ENCODE measurements around the gene SSB. TPM values are rescaled to one million over a fixed set of nuclear protein-coding genes. Genes with fewer than 3 reads are reported as not detected.

The SSB gene
- total RNA-seq, 1 experiment from 2014 or later = 108 TPM

DNA sequence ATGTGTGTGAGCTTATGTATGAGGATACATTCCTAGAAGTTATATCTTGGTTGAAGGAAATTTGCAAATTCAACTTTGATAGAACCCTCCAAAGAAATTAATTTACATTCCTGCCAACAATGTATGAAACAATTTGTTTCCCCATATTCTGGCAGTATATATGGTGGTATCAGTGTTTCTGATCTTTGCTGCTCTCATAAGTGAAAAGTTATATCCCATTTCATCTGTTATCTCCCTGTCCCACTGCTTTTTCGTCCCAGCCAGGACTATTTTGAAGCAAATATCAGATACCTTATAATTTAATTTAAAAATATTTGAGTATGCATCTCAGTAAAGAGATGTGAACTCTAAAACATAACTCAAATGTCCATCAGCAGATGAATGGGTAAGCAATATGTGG, 35.7 kb downstream of the SSB start:
- H3K4me3 ChIP-seq (ENCODE audit: low read length) = no peak overlapping the region
- peaks cover 11% of the 10 kb centered on the region; the same call in 1 of the 2 replicates for H3K36me3 ChIP-seq (ENCODE audit: low read depth, low read length)
- POLR2A ChIA-PET (ENCODE audit: unreplicated experiment) = no interaction called here
- no peak for TF ChIP-seq EZH2 (IDR thresholded peaks at IDR 0.05; ENCODE audit: low read length, unreplicated experiment)
- TF ChIP-seq, protein P1, sequence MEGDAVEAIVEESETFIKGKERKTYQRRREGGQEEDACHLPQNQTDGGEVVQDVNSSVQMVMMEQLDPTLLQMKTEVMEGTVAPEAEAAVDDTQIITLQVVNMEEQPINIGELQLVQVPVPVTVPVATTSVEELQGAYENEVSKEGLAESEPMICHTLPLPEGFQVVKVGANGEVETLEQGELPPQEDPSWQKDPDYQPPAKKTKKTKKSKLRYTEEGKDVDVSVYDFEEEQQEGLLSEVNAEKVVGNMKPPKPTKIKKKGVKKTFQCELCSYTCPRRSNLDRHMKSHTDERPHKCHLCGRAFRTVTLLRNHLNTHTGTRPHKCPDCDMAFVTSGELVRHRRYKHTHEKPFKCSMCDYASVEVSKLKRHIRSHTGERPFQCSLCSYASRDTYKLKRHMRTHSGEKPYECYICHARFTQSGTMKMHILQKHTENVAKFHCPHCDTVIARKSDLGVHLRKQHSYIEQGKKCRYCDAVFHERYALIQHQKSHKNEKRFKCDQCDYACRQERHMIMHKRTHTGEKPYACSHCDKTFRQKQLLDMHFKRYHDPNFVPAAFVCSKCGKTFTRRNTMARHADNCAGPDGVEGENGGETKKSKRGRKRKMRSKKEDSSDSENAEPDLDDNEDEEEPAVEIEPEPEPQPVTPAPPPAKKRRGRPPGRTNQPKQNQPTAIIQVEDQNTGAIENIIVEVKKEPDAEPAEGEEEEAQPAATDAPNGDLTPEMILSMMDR (conservative IDR thresholded peaks at IDR 0.05; ENCODE audit: low read depth, low read length) = no peak
- H3K4me1 ChIP-seq (ENCODE audit: insufficient read depth, low read length) = no peaks in the 10 kb centered on the region
- intact Hi-C loops (cut with micrococcal nuclease) = no loop called here
- H3K9ac ChIP-seq (ENCODE audit: low read length) = no peak overlapping the region
- H3K9me2 ChIP-seq (replicated peaks; ENCODE audit: low read length) = no peaks in the 10 kb centered on the region
- H3F3A ChIP-seq (ENCODE audit: low read length, unreplicated experiment) = no peaks in the 10 kb centered on the region
- H3K9me3 ChIP-seq (ENCODE audit: low read length) = no peaks in the 10 kb centered on the region
- H2AFZ ChIP-seq (ENCODE audit: low read length) = no peak overlapping the region
- DNase-seq (no peak), ATAC-seq (no peak)
- no peak overlapping the region for H3K4me2 ChIP-seq (ENCODE audit: low read length)
- CTCF ChIA-PET = no interaction called here
- no TSS peak for BruUV-seq (replicated peaks)
- H4K20me1 ChIP-seq (ENCODE audit: low read length) = peaks cover 11% of the 10 kb centered on the region
- H3K27ac ChIP-seq (ENCODE audit: low read length) = no peak overlapping the region
- H3K79me2 ChIP-seq (ENCODE audit: low read length) = peaks cover 97% of the 10 kb centered on the region
- no peaks in the 10 kb centered on the region for H3K27me3 ChIP-seq (ENCODE audit: low read length)

DNA sequence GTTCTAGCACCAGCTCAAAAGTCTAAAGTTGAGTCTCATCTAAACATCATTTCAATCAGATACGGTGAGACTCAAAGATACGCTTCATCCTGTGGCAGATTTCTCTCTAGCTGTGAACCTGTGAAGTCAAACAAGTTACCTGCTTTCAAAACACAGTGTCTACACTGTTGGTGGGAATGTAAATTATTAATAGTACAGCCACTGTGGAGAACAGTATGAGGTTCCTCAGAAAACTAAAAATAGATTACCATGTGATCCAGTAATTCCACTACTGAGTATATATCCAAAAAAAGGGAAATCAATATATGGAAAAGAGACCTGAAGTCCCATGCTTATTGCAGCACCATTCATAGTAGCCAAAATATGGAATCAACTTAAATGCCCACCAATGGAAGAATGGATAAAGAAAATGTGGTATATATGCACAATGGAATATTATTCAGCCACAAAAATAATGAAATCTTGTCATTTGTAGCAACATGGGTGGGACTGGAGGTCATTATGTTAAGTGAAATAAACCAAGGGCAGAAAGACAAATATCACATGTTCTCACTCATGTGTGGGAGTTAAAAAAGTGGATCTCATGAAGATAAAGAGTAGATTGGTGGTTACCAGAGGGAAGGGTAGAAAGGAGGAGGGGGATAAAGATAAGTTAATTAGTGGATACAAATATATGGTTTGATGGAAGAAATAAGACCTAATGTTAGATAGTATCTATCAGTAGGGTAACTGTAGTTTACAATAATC, 40.2 kb downstream of the SSB start:
- POLR2A ChIA-PET (ENCODE audit: unreplicated experiment) = no interaction called here
- TF ChIP-seq EZH2phosphoT487 (IDR thresholded peaks at IDR 0.05; ENCODE audit: borderline replicate concordance, low read length) = no peak
- no peak for TF ChIP-seq EZH2 (IDR thresholded peaks at IDR 0.05; ENCODE audit: low read length, unreplicated experiment)
- TF ChIP-seq, protein P1 (conservative IDR thresholded peaks at IDR 0.05; ENCODE audit: low read depth, low read length) = no peak
- H4K20me1 ChIP-seq (ENCODE audit: low read length) = no peaks in the 10 kb centered on the region
- H3K36me3 ChIP-seq (ENCODE audit: low read depth, low read length) = peaks cover 6% of the 10 kb centered on the region; the same call in 1 of the 2 replicates
- no peaks in the 10 kb centered on the region for H3F3A ChIP-seq (ENCODE audit: low read length, unreplicated experiment)
- CTCF ChIA-PET = no interaction called here
- no peak overlapping the region for H3K27ac ChIP-seq (ENCODE audit: low read length)
- no peak overlapping the region for H2AFZ ChIP-seq (ENCODE audit: low read length)
- intact Hi-C loops (cut with micrococcal nuclease) = no loop called here
- no peak for DNase-seq
- H3K79me2 ChIP-seq (ENCODE audit: low read length) = peaks cover 85% of the 10 kb centered on the region
- no peaks in the 10 kb centered on the region for H3K4me1 ChIP-seq (ENCODE audit: insufficient read depth, low read length)
- BruUV-seq (replicated peaks) = no TSS peak
- ATAC-seq = no peak
- H3K4me2 ChIP-seq (ENCODE audit: low read length) = no peak overlapping the region
- H3K9ac ChIP-seq (ENCODE audit: low read length) = no peak overlapping the region
- no peaks in the 10 kb centered on the region for H3K27me3 ChIP-seq (ENCODE audit: low read length)
- H3K4me3 ChIP-seq (ENCODE audit: low read length) = no peak overlapping the region
- no peaks in the 10 kb centered on the region for H3K9me3 ChIP-seq (ENCODE audit: low read length)
- no peaks in the 10 kb centered on the region for H3K9me2 ChIP-seq (replicated peaks; ENCODE audit: low read length)

DNA sequence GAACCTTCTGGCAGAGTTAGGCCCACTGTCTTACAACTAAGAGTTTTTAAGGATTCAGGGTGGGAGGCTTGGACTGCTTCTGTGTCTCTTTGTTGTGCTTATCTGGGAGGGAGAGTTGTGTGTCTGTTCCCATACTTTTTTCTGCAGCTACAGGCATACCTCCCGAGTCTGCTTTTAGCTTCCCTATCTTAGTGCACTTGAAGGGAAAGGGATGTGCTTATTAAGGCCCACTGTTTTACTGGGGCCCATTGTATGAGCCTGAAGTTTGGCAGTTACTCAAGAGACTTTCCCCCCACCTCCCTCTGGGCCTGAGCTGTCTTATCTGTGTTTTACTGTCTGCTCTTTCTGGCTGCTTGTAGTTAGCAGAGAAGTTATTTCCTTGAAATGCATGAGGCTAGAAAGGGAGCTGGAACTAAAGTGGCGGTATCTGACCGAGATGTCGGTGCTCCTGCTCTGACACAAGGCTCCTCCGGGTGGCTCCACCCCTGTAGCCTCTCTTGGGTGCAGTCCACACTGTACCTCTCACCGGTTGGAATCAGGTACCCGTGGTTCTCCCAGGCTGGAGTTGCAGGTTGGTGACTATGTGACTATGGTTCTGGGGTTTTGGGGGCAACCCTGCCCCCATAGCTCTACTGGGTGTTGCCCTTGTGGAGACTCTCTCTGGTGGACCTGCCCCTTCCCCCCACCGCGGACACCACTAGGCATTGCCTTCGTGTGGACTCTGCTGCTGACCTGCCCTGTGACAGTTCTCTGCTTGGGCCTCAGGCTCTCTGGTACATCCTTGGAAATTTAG, 41.5 kb downstream of the SSB start:
- Histone ChIP-seq H3K9me2 (replicated peaks; ENCODE audit: low read length) (no peaks in the 10 kb centered on the region), H3K4me1 (ENCODE audit: insufficient read depth, low read length) (no peaks in the 10 kb centered on the region), H4K20me1 (ENCODE audit: low read length) (no peaks in the 10 kb centered on the region), H3K79me2 (ENCODE audit: low read length) (peaks cover 85% of the 10 kb centered on the region), H2AFZ (ENCODE audit: low read length) (no peak overlapping the region), H3K4me3 (ENCODE audit: low read length) (no peak overlapping the region), H3K36me3 (ENCODE audit: low read depth, low read length) (peaks cover 6% of the 10 kb centered on the region; the same call in 1 of the 2 replicates), H3F3A (ENCODE audit: low read length, unreplicated experiment) (no peaks in the 10 kb centered on the region), H3K27ac (ENCODE audit: low read length) (no peak overlapping the region), H3K9me3 (ENCODE audit: low read length) (no peaks in the 10 kb centered on the region), H3K4me2 (ENCODE audit: low read length) (no peak overlapping the region), H3K9ac (ENCODE audit: low read length) (no peak overlapping the region), H3K27me3 (ENCODE audit: low read length) (no peaks in the 10 kb centered on the region)
- intact Hi-C loops (cut with micrococcal nuclease) = no loop called here
- TF ChIP-seq EZH2phosphoT487 (IDR thresholded peaks at IDR 0.05; ENCODE audit: borderline replicate concordance, low read length) (no peak), EZH2 (IDR thresholded peaks at IDR 0.05; ENCODE audit: low read length, unreplicated experiment) (no peak)
- TF ChIP-seq, protein P1 (conservative IDR thresholded peaks at IDR 0.05; ENCODE audit: low read depth, low read length) = no peak
- ChIA-PET CTCF (no interaction called here), POLR2A (ENCODE audit: unreplicated experiment) (no interaction called here)
- DNase-seq (no peak), ATAC-seq (no peak)
- BruUV-seq (replicated peaks) = no TSS peak

Data from PC-3 (cell line).